ENCODE measurements around the gene NAGA.

Gene NAGA

DNA sequence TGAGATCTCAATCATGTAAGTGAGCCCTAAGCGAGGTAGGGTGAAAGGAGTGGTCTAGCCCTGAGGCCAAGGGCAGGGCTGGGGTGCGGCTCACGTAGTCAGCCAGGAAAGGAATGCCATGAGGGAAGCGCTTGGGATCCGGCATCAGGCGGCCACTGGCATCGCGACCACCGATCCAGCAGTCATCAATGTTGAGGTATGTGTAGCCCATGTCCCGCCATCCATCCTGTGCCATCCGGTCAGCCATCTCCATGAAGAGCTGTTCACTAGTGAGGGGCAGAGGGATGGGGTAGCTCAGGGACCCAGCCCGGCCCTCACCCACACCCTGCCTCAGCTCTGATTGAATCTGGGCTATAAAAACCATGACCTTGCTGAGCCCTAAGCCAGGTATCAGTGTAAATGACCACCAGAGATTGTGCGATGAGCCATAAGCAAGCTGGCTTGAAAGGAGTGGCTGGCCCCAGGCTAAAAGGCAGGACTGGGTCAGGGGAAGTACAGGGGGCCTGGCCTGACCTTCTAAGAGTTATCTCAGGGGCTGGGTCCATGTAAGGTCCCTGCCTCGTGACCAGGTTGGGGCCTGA, 2.9 kb downstream of the NAGA start:
- Histone ChIP-seq H3K4me1 (ENCODE audit: low read length) (peaks cover 16% of the 10 kb centered on the region), H3K4me2 (ENCODE audit: low read length) (no peak overlapping the region), H3K9ac (ENCODE audit: low read length) (no peak overlapping the region), H3K36me3 (replicated peaks; ENCODE audit: low read depth, low read length) (peaks cover 52% of the 10 kb centered on the region), H3K9me3 (ENCODE audit: insufficient read depth, low read length) (no peaks in the 10 kb centered on the region), H4K20me1 (ENCODE audit: insufficient read depth, low read length) (no peaks in the 10 kb centered on the region), H3K79me2 (ENCODE audit: low read length) (peaks cover 19% of the 10 kb centered on the region), H2AFZ (ENCODE audit: low read depth, low read length) (no peak overlapping the region), H3K27ac (ENCODE audit: low read length) (no peak overlapping the region), H3K4me3 (ENCODE audit: low read length) (no peak overlapping the region), H3K27me3 (ENCODE audit: low read depth, low read length) (no peaks in the 10 kb centered on the region)
- TF ChIP-seq, protein P1, sequence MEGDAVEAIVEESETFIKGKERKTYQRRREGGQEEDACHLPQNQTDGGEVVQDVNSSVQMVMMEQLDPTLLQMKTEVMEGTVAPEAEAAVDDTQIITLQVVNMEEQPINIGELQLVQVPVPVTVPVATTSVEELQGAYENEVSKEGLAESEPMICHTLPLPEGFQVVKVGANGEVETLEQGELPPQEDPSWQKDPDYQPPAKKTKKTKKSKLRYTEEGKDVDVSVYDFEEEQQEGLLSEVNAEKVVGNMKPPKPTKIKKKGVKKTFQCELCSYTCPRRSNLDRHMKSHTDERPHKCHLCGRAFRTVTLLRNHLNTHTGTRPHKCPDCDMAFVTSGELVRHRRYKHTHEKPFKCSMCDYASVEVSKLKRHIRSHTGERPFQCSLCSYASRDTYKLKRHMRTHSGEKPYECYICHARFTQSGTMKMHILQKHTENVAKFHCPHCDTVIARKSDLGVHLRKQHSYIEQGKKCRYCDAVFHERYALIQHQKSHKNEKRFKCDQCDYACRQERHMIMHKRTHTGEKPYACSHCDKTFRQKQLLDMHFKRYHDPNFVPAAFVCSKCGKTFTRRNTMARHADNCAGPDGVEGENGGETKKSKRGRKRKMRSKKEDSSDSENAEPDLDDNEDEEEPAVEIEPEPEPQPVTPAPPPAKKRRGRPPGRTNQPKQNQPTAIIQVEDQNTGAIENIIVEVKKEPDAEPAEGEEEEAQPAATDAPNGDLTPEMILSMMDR (IDR thresholded peaks at IDR 0.05; ENCODE audit: low read depth, low read length): no peak
- TF ChIP-seq EZH2phosphoT487 (IDR thresholded peaks at IDR 0.05; ENCODE audit: low read depth): no peak

DNA sequence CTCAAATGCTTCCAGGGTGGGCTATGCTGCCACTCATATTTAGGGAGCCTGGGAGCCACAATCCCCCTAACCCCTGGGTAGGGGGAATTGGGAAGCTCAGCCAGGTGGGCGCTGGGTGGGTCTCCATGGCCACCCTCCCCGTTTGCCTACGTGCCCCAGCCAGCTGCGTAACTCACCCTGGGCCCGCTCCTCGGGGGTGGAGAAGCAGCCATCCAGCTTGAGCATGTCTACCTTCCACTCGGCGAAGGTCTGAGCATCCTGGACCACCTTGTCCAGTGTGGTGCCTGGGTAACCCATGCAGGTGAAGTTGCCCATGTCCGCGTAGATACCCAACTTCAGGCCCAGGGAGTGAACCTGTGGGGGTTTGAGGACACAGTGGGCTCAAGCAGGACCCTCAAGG, 3.7 kb downstream of the NAGA start:
- Histone ChIP-seq H3K4me2 (ENCODE audit: low read length) (no peak overlapping the region), H3K36me3 (replicated peaks; ENCODE audit: low read depth, low read length) (peaks cover 60% of the 10 kb centered on the region)

DNA sequence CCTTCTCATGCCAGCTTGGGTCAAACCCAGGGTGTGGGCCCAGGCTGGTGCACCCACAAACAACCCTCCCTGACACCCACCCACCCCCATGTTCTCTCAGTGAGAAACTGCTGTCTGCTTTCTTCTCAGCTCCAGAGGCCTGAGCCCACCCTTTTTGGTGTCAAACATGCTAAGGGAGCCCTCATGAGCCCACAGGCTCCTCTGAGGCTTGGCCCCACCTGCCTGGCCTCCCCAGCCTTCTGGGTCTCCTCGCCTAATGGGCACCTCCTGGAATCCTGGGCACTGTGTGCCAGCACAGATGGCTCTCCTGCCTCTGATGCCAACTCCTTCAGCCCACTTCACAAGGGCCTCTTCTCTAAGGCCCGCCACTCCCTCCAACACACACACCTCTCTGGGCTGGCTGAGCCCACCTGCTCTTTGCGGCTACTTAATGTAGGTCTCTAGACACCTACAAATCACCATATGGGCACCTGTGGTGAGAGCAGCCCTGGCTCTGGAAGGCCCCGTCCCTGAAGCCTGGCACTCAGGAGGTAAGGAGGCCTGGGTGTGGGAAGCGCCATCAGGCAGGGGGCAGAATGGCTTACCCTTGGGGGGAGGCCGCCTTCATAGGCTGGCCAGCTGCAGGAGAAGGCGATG, 4.4 kb downstream of the NAGA start:
- TF ChIP-seq EZH2phosphoT487 (IDR thresholded peaks at IDR 0.05; ENCODE audit: low read depth): no peak
- TF ChIP-seq, protein P1 (IDR thresholded peaks at IDR 0.05; ENCODE audit: low read depth, low read length): no peak
- H3K27me3 ChIP-seq (ENCODE audit: low read depth, low read length): no peaks in the 10 kb centered on the region
- no peak overlapping the region for H3K27ac ChIP-seq (ENCODE audit: low read length)
- H3K9me3 ChIP-seq (ENCODE audit: insufficient read depth, low read length): no peaks in the 10 kb centered on the region
- H4K20me1 ChIP-seq (ENCODE audit: insufficient read depth, low read length): no peaks in the 10 kb centered on the region
- no peak overlapping the region for H3K4me3 ChIP-seq (ENCODE audit: low read length)
- H3K4me2 ChIP-seq (ENCODE audit: low read length): no peak overlapping the region
- peaks cover 65% of the 10 kb centered on the region for H3K36me3 ChIP-seq (replicated peaks; ENCODE audit: low read depth, low read length)
- peaks cover 19% of the 10 kb centered on the region for H3K79me2 ChIP-seq (ENCODE audit: low read length)
- no peak overlapping the region for H3K9ac ChIP-seq (ENCODE audit: low read length)
- no peak overlapping the region for H2AFZ ChIP-seq (ENCODE audit: low read depth, low read length)
- peaks cover 13% of the 10 kb centered on the region for H3K4me1 ChIP-seq (ENCODE audit: low read length)

More for the DNA sequence above, 3.7 kb downstream of the NAGA start:
- no peak overlapping the region for H3K9ac ChIP-seq (ENCODE audit: low read length)
- TF ChIP-seq, protein P1 (IDR thresholded peaks at IDR 0.05; ENCODE audit: low read depth, low read length): no peak
- no peak for TF ChIP-seq EZH2phosphoT487 (IDR thresholded peaks at IDR 0.05; ENCODE audit: low read depth)
- H2AFZ ChIP-seq (ENCODE audit: low read depth, low read length): no peak overlapping the region
- no peaks in the 10 kb centered on the region for H3K27me3 ChIP-seq (ENCODE audit: low read depth, low read length)
- no peaks in the 10 kb centered on the region for H3K9me3 ChIP-seq (ENCODE audit: insufficient read depth, low read length)
- H4K20me1 ChIP-seq (ENCODE audit: insufficient read depth, low read length): no peaks in the 10 kb centered on the region
- H3K4me3 ChIP-seq (ENCODE audit: low read length): no peak overlapping the region
- peaks cover 19% of the 10 kb centered on the region for H3K79me2 ChIP-seq (ENCODE audit: low read length)
- no peak overlapping the region for H3K27ac ChIP-seq (ENCODE audit: low read length)
- H3K4me1 ChIP-seq (ENCODE audit: low read length): peaks cover 16% of the 10 kb centered on the region

DNA sequence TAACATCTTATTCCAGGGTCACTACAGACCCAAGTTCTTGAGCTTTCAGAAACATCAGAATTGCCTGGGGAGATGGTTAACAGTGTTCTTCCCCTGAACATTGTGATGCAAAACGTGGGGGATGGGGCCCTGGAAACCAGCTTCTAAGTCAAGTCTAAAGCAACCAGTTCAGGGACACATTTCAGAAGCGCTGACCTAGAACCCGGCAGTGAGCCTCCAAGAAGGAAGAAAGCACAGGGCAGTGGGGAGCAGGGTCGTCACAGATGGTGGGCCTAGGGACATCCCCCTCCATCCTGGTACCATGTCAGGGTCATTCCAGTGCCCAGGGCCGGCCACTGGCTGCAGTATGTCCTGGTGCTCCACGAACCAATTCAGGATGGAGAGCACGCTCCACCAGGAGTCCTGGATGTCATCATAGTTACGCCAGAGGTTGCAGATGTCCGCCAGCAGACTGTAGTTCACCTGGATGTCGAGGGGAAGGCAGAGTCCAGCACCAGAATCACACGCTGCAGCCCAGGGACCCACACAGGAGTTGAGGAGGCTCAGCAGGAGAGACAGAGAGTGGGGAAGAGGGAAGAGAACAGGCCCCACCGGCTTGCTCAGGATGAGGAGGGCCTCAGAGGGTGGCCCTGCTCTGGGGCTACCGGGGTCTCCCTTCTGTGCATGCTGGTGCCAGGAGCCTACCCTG, 5.0 kb downstream of the NAGA start:
- H4K20me1 ChIP-seq (ENCODE audit: insufficient read depth, low read length): no peaks in the 10 kb centered on the region
- H2AFZ ChIP-seq (ENCODE audit: low read depth, low read length): no peak overlapping the region
- no peak overlapping the region for H3K4me3 ChIP-seq (ENCODE audit: low read length)
- TF ChIP-seq, protein P1 (IDR thresholded peaks at IDR 0.05; ENCODE audit: low read depth, low read length): no peak
- TF ChIP-seq EZH2phosphoT487 (IDR thresholded peaks at IDR 0.05; ENCODE audit: low read depth): no peak
- H3K4me2 ChIP-seq (ENCODE audit: low read length): no peak overlapping the region
- H3K79me2 ChIP-seq (ENCODE audit: low read length): peaks cover 19% of the 10 kb centered on the region
- H3K9me3 ChIP-seq (ENCODE audit: insufficient read depth, low read length): no peaks in the 10 kb centered on the region
- peaks cover 9% of the 10 kb centered on the region for H3K4me1 ChIP-seq (ENCODE audit: low read length)
- peaks cover 72% of the 10 kb centered on the region for H3K36me3 ChIP-seq (replicated peaks; ENCODE audit: low read depth, low read length)
- no peak overlapping the region for H3K9ac ChIP-seq (ENCODE audit: low read length)
- no peaks in the 10 kb centered on the region for H3K27me3 ChIP-seq (ENCODE audit: low read depth, low read length)
- H3K27ac ChIP-seq (ENCODE audit: low read length): no peak overlapping the region

Data from OCI-LY3 (cell line).